Gastrocnemius medialis (tissue), 4 donors: Measurements from ENCODE around the gene MYT1. TPM values are rescaled to one million over a fixed set of nuclear protein-coding genes. Genes with fewer than 3 reads are reported as not detected.

Experiments used
- ATAC-seq, 2 donors: fragments of 150-250 bp; one replicate each; pipeline ENCODE4 v1.9.1; 2016
- DNase-seq, 2 donors: peaks; one replicate each; pipeline ENCODE4 v3.0.0-alpha.2; 2019
- H3K27ac ChIP-seq, 4 donors: fragments of 200-600 bp; sonication (generic); 1 replicate in 1 of 4; 2 replicates in 3 of 4; pipeline ENCODE4 v1.5.1; 2016 to 2018; ENCODE audit warnings: mild to moderate bottlenecking in 2 of 4, moderate library complexity in 1 of 4
- H3K27me3 ChIP-seq, 3 donors: fragments of 200-600 bp; sonication (generic) in 2 of 3; 1 replicate in 1 of 3; 2 replicates in 2 of 3; pipeline versions ENCODE4 v1.5.1 to v1.6.0; 2016 to 2019; ENCODE audit warnings: mild to moderate bottlenecking in 1 of 3, moderate library complexity in 1 of 3
- H3K36me3 ChIP-seq, 2 donors: fragments of 200-600 bp; sonication (generic) in 1 of 2; one replicate each; pipeline ENCODE4 v1.5.1; 2017 to 2018
- H3K4me1 ChIP-seq, 2 donors: fragments of 200-600 bp; sonication (generic) in 1 of 2; one replicate each; pipeline ENCODE4 v1.5.1; 2016 to 2017; ENCODE audit warnings: mild to moderate bottlenecking in 2 of 2
- H3K4me3 ChIP-seq, 4 donors: fragments of 200-600 bp; sonication (generic) in 3 of 4; 1 replicate in 1 of 4; 2 replicates in 3 of 4; pipeline ENCODE4 v1.5.1; 2016 to 2019; ENCODE audit warnings: mild to moderate bottlenecking in 2 of 4
- H3K9me3 ChIP-seq, 3 donors: fragments of 200-600 bp; sonication (generic) in 2 of 3; 1 replicate in 1 of 3; 2 replicates in 2 of 3; pipeline ENCODE4 v1.5.1; 2016 to 2019
- CTCF ChIP-seq, 5 experiments: fragments of 450-650 bp in 3 of 5; fragments of 200-600 bp in 2 of 5; sonication (generic) in 2 of 5; IDR thresholded peaks in 4 of 5; conservative IDR thresholded peaks in 1 of 5; 1 replicate in 4 of 5; 2 replicates in 1 of 5; pipeline ENCODE4 v1.5.1; 2016 to 2019; ENCODE audit warnings: antibody characterized with exemption in 5 of 5, mild to moderate bottlenecking in 3 of 5, moderate library complexity in 3 of 5
- POLR2A ChIP-seq, 2 donors: fragments of 450-650 bp; IDR thresholded peaks; one replicate each; pipeline ENCODE4 v1.6.1; 2017; ENCODE audit warnings: antibody characterized with exemption in 2 of 2, mild to moderate bottlenecking in 2 of 2, moderate library complexity in 2 of 2
- in situ Hi-C, 4 donors: fragments of 200-750 bp; cut with MboI; loops; one replicate each; pipeline versions ENCODE4 v1.15.0 to v1.8.0; 2017; ENCODE audit warnings: low sequenced_read_pairs in 4 of 4
- intact Hi-C: fragments of 100-400 bp; cut with DNase I; formaldehyde crosslinking; loops from one replicate; pipeline ENCODE4 v1.15.1; 2023; ENCODE audit warnings: low total_unique reads
- total RNA-seq, 4 donors: library from RNA; depleted of rRNA; stranded (reverse); fragments of >200 nt; gene quantifications; one replicate each; pipeline versions ENCODE4 v1.1.0 to v1.2.3, GENCODE V29; 2016

Gene MYT1
- total RNA-seq, 4 donors from 2014 or later: not detected

- Histone ChIP-seq H3K36me3 (no peaks in the 10 kb centered on the region), H3K4me3 (no peak overlapping the region), H3K9me3 (no peaks in the 10 kb centered on the region), H3K27ac (no peak overlapping the region), H3K27me3 (peaks cover 13 to 18% (median 17%) of the 10 kb centered on the region in 3 donors), H3K4me1 (no peaks in the 10 kb centered on the region)
- in situ Hi-C loops (no loop called here), intact Hi-C loops (no loop called here)
- no peak for ATAC-seq
- no peak for DNase-seq
- no peak for TF ChIP-seq POLR2A (IDR thresholded peaks at IDR 0.05)
- TF ChIP-seq CTCF (IDR thresholded peaks at IDR 0.05 in 4 of 5, conservative IDR thresholded peaks at IDR 0.05 in 1 of 5): no peak
These were observed 32.6 kb downstream of the MYT1 start for GRCh38 chr20:64196847-64197306.

DNA sequence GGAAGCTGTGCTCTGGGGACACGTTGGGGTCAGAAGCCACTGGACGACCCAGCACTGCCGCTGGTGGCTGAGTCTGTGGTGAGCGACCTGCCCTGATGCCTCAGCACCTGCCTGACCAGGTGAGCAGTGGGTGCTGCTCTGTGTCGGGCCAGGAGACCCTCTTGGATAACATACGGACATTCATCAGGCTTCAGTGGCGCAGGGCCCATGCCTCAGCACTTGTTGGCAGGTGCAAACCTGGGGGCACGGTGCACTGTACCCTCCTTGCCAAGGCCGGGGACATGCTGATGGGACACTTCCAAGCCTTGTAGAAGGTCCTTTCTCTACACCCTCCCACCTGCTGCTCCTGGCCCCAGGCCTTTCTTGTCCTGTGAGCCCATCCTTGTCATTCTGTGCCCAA is 34.1 kb downstream of the MYT1 start:
- ATAC-seq (no peak), DNase-seq (no peak)
- Histone ChIP-seq H3K4me3 (no peak overlapping the region), H3K27me3 (peaks cover 7 to 23% (median 10%) of the 10 kb centered on the region in 3 donors), H3K4me1 (no peaks in the 10 kb centered on the region), H3K27ac (no peak overlapping the region), H3K9me3 (no peaks in the 10 kb centered on the region), H3K36me3 (no peaks in the 10 kb centered on the region)
- no peak for TF ChIP-seq CTCF (IDR thresholded peaks at IDR 0.05 in 4 of 5, conservative IDR thresholded peaks at IDR 0.05 in 1 of 5)
- no peak for TF ChIP-seq POLR2A (IDR thresholded peaks at IDR 0.05)
- in situ Hi-C loops (no loop called here), intact Hi-C loops (no loop called here)

DNA sequence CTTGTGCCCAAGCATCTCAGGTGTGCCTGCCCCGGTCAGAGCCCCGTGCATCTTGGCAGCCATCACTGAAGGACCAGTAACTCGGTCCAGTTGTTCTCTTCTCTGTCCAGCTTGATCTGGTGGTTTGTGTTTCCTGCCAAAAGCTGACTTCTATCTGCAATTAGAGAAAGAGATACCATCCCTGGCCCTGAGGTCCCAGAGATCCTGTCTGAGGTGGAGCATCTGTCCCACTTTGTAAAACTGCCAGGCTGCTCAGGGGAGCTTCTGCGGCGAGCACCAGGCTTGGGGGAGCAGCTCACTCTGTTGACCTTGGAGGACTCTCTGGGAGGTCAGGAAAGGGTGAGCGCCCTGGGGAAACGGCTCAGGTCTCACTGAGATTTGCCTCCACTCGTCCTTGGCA is 35.1 kb downstream of the MYT1 start:
- DNase-seq (no peak), ATAC-seq (no peak)
- in situ Hi-C loops (no loop called here), intact Hi-C loops (no loop called here)
- H3K27ac ChIP-seq: no peak overlapping the region
- no peaks in the 10 kb centered on the region for H3K4me1 ChIP-seq
- H3K4me3 ChIP-seq: no peak overlapping the region
- H3K9me3 ChIP-seq: no peaks in the 10 kb centered on the region
- TF ChIP-seq CTCF (IDR thresholded peaks at IDR 0.05 in 4 of 5, conservative IDR thresholded peaks at IDR 0.05 in 1 of 5) (no peak), POLR2A (IDR thresholded peaks at IDR 0.05) (no peak)
- peaks cover 7 to 23% (median 8%) of the 10 kb centered on the region in 3 donors for H3K27me3 ChIP-seq
- no peaks in the 10 kb centered on the region for H3K36me3 ChIP-seq

GRCh38 chr20:64200740-64201139 is 36.5 kb downstream of the MYT1 start:
- intact Hi-C loops: no loop called here
- peaks cover 7 to 23% (median 8%) of the 10 kb centered on the region in 3 donors for H3K27me3 ChIP-seq
- DNase-seq (no peak), ATAC-seq (no peak)
- no peaks in the 10 kb centered on the region for H3K4me1 ChIP-seq
- in situ Hi-C loops: no loop called here
- H3K36me3 ChIP-seq: no peaks in the 10 kb centered on the region
- no peak overlapping the region for H3K4me3 ChIP-seq
- TF ChIP-seq POLR2A (IDR thresholded peaks at IDR 0.05): no peak
- no peak for TF ChIP-seq CTCF (IDR thresholded peaks at IDR 0.05 in 4 of 5, conservative IDR thresholded peaks at IDR 0.05 in 1 of 5)
- no peaks in the 10 kb centered on the region for H3K9me3 ChIP-seq
- no peak overlapping the region for H3K27ac ChIP-seq

DNA sequence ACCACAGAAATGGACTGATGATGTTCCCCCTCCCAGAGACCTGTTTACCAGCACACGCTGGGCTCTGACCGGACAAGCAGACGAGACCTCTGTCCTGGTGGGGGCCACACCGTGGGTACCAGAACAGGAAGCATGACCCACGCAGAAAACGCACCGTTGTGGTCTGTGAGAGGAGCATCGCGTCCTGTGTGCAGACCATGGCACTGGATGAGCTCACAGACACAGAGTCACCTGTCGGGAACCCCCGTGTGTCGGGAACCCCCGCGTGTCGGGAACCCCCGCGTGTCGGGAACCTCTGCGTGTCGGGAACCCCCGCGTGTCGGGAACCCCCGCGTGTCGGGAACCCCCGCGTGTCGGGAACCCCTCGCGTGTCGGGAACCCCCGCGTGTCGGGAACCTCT is 37.4 kb downstream of the MYT1 start:
- no peak for TF ChIP-seq POLR2A (IDR thresholded peaks at IDR 0.05)
- no peak for TF ChIP-seq CTCF (IDR thresholded peaks at IDR 0.05 in 4 of 5, conservative IDR thresholded peaks at IDR 0.05 in 1 of 5)
- H3K9me3 ChIP-seq: no peaks in the 10 kb centered on the region
- H3K27me3 ChIP-seq: peaks cover 4 to 18% (median 8%) of the 10 kb centered on the region in 3 donors
- H3K27ac ChIP-seq: no peak overlapping the region
- ATAC-seq (no peak), DNase-seq (no peak)
- no peaks in the 10 kb centered on the region for H3K4me1 ChIP-seq
- in situ Hi-C loops (no loop called here), intact Hi-C loops (no loop called here)
- H3K36me3 ChIP-seq: no peaks in the 10 kb centered on the region
- no peak overlapping the region for H3K4me3 ChIP-seq
